Measurements from ENCODE around the gene UBR4.

DNA sequence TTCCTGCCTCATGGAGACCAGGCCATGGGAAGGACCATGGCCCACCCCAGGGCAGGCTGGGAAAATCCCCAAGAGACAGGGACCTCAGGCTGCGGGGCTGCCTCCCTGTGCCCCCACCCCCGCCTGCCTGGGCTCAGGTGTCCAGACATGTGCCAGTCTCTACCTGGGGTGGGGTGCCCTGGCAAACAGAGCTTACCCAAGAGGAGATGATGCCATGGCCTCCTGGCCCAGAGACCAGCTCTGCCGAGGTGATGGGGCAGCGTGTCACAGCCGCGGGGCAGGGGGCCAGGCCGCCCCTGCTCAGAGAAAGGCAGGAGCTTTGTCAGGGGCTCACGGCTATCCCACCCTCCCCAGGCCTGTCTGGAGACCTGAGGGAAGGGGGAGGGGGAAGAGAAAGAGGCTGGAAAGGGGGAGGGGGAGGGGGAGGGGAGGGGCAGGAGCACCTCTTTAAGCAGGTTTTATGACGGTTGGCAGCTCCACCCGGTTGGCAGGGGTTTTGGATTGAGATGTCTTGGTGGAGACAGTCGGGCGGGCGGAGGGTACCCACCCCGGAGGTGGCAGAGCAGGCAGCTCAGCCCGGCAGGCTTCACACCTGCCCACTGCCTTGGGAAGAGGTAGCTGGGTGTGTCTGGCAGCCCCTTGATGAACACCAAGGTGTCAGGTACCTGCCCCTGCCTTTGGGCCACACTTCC is 152.1 kb downstream of the UBR4 start:
- TF ChIP-seq, protein P1, sequence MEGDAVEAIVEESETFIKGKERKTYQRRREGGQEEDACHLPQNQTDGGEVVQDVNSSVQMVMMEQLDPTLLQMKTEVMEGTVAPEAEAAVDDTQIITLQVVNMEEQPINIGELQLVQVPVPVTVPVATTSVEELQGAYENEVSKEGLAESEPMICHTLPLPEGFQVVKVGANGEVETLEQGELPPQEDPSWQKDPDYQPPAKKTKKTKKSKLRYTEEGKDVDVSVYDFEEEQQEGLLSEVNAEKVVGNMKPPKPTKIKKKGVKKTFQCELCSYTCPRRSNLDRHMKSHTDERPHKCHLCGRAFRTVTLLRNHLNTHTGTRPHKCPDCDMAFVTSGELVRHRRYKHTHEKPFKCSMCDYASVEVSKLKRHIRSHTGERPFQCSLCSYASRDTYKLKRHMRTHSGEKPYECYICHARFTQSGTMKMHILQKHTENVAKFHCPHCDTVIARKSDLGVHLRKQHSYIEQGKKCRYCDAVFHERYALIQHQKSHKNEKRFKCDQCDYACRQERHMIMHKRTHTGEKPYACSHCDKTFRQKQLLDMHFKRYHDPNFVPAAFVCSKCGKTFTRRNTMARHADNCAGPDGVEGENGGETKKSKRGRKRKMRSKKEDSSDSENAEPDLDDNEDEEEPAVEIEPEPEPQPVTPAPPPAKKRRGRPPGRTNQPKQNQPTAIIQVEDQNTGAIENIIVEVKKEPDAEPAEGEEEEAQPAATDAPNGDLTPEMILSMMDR (IDR thresholded peaks at IDR 0.05): no peak
- TF ChIP-seq EP300 (IDR thresholded peaks at IDR 0.05): no peak
- TF ChIP-seq POLR2A (IDR thresholded peaks at IDR 0.05): no peak
- TF ChIP-seq POLR2AphosphoS5 (IDR thresholded peaks at IDR 0.05): no peak

All from suprapubic skin (tissue), 4 donors.